GM12878 (cell line): ENCODE data around the gene SACM1L. TPM values are rescaled to one million over a fixed set of nuclear protein-coding genes. Genes with fewer than 3 reads are reported as not detected.

Source experiments
- ATAC-seq: fragments of 200-7000 bp; cut with Tn5 transposase; 3 replicates; pipeline ENCODE4 v1.9.1; 2020; ENCODE audit warnings: mild to moderate bottlenecking, moderate library complexity
- BruUV-seq: library from RNA; stranded (reverse); fragments of 400-500 nt; replicated peaks from 2 replicates; lab custom pipeline; 2021; lab: Mats Ljungman, UMichigan
- CTCF ChIA-PET: fragments of 300-600 bp; sonication (Branson Sonifier 250); formaldehyde crosslinking; extraction: SDS; loops from one replicate; lab custom pipeline; 2021; ENCODE audit warnings: inconsistent platforms; lab: Yijun Ruan, JAX
- POLR2A ChIA-PET: fragments of 350-600 bp; formaldehyde crosslinking; extraction: SDS; loops from one replicate; lab custom pipeline; 2021; ENCODE audit warnings: inconsistent platforms; lab: Charles Lee
- RAD21 ChIA-PET: fragments of 300-600 bp; sonication (Branson Sonifier 250); formaldehyde crosslinking; loops from one replicate; lab custom pipeline; 2023; ENCODE audit warnings: antibody characterized with exemption; ENCODE audit not compliant: unreplicated experiment; lab: Charles Lee
- SMC1A ChIA-PET: fragments of 300-600 bp; sonication (Branson Sonifier 250); formaldehyde crosslinking; loops from one replicate; lab custom pipeline; 2023; ENCODE audit not compliant: unreplicated experiment, uncharacterized antibody; lab: Charles Lee
- DNase-seq: peaks from one replicate; pipeline ENCODE4 v3.0.0-alpha.2; 2011; ENCODE audit warnings: low read depth, low spot score
- FAIRE-seq: peaks from 3 replicates; lab custom pipeline; 2011; peaks lifted over from hg19 to GRCh38; lab: Jason Lieb, UNC
- H2AFZ ChIP-seq: 2 replicates; pipeline ENCODE4 v1.6.0; 2011; ENCODE audit warnings: low read depth, low read length, control low read depth; ENCODE audit not compliant: control insufficient read depth
- H3K27ac ChIP-seq: 2 replicates; pipeline ENCODE4 v1.5.1; 2011; ENCODE audit warnings: control low read depth; ENCODE audit not compliant: control insufficient read depth, insufficient read depth
- H3K27me3 ChIP-seq, 2 experiments: replicated peaks in 1 of 2; 2 replicates each; pipeline versions ENCODE4 v1.6.0 to v1.6.1; 2011; ENCODE audit warnings: low read length in 1 of 2; ENCODE audit not compliant: control insufficient read depth in 2 of 2, insufficient read depth in 2 of 2
- H3K36me3 ChIP-seq, 2 experiments: 2 replicates each; pipeline ENCODE4 v1.5.1; 2011; ENCODE audit warnings: low read length in 1 of 2; ENCODE audit not compliant: control insufficient read depth in 2 of 2, insufficient read depth in 2 of 2
- H3K4me1 ChIP-seq: 2 replicates; pipeline ENCODE4 v1.6.1; 2011; ENCODE audit warnings: mild to moderate bottlenecking, low read length, moderate library complexity, mixed read lengths; ENCODE audit not compliant: control insufficient read depth, insufficient read depth
- H3K4me2 ChIP-seq: 2 replicates; pipeline ENCODE4 v1.6.0; 2011; ENCODE audit warnings: control low read depth; ENCODE audit not compliant: control insufficient read depth, insufficient read depth
- H3K4me3 ChIP-seq: fragments of 200-600 bp; sonication (generic); 2 replicates; pipeline ENCODE4 v1.5.1; 2016
- H3K79me2 ChIP-seq: 2 replicates; pipeline ENCODE4 v1.6.0; 2011; ENCODE audit warnings: low read length; ENCODE audit not compliant: control insufficient read depth, insufficient read depth
- H3K9ac ChIP-seq: 2 replicates; pipeline ENCODE4 v1.8.0; 2011; ENCODE audit warnings: low read length, control low read depth, mixed read lengths; ENCODE audit not compliant: control insufficient read depth, insufficient read depth
- H3K9me3 ChIP-seq: replicated peaks from 3 replicates; pipeline ENCODE4 v1.5.1; 2011; ENCODE audit warnings: mild to moderate bottlenecking, low read length; ENCODE audit not compliant: control insufficient read depth, insufficient read depth
- H4K20me1 ChIP-seq: 2 replicates; pipeline ENCODE4 v1.6.0; 2011; ENCODE audit not compliant: control insufficient read depth, insufficient read depth
- BCL11A ChIP-seq: IDR thresholded peaks from 2 replicates; pipeline ENCODE4 v1.6.1; 2011; ENCODE audit warnings: low read depth, low read length
- EZH2 ChIP-seq: IDR thresholded peaks from 2 replicates; pipeline ENCODE4 v1.6.1; 2012; ENCODE audit warnings: low read depth, mild to moderate bottlenecking, control low read depth, inconsistent platforms, low read length, borderline replicate concordance; ENCODE audit not compliant: control insufficient read depth
- POU2F2 ChIP-seq: IDR thresholded peaks from 3 replicates; pipeline ENCODE4 v1.6.1; 2011; ENCODE audit warnings: low read depth, mild to moderate bottlenecking, low read length, borderline replicate concordance
- TCF12 ChIP-seq: IDR thresholded peaks from 2 replicates; pipeline ENCODE4 v1.6.1; 2011; ENCODE audit warnings: low read depth, mild to moderate bottlenecking, low read length
- ZNF207 ChIP-seq: fragments of 450-650 bp; IDR thresholded peaks from 2 replicates; pipeline ENCODE4 v1.6.1; 2014; ENCODE audit warnings: antibody characterized with exemption, mild to moderate bottlenecking, borderline replicate concordance
- ZNF622 ChIP-seq: fragments of 450-650 bp; IDR thresholded peaks from 2 replicates; pipeline ENCODE4 v1.6.1; 2017; ENCODE audit warnings: mild to moderate bottlenecking, inconsistent platforms
- WGBS: methylation state at CpG from one replicate; pipeline ENCODE4 v1.1.6; 2016; ENCODE audit warnings: low lambda C conversion rate; ENCODE audit not compliant: insufficient replicate concordance, insufficient coverage; ENCODE audit errors: missing lambda C conversion rate; 5-methylcytosine and 5-hydroxymethylcytosine counted together
- in situ Hi-C: fragments of 300-500 bp; cut with MboI; formaldehyde crosslinking; loops from 9 replicates; pipeline ENCODE4 v1.14.3; 2018; ENCODE audit warnings: mixed read lengths
- intact Hi-C: fragments of 100-400 bp; cut with micrococcal nuclease; formaldehyde crosslinking; loops from one replicate; pipeline ENCODE4 v1.14.2; 2022; ENCODE audit not compliant: unreplicated experiment
- polyA plus RNA-seq, 11 experiments: library from polyadenylated mRNA; depleted of rRNA in 4 of 11; unstranded in 6 of 11; stranded (reverse) in 5 of 11; fragments of >200 nt; fragmentation: Nextera tagmentation in 4 of 11; fragmentation: Illumina TruSeq in 1 of 11; extraction: Ambion mirVana in 4 of 11; extraction: Trizol in 1 of 11; gene quantifications; 1 replicate in 1 of 11; 2 replicates in 10 of 11; pipeline versions ENCODE4 v1.2.1 to v1.2.3, GENCODE V29; 2011 to 2016; ENCODE audit warnings: inconsistent platforms in 2 of 11, missing spikeins in 2 of 11, low read depth in 1 of 11
- total RNA-seq, 4 experiments: library from RNA; depleted of rRNA in 3 of 4; stranded (reverse); fragments of >200 nt in 3 of 4; fragmentation: Illumina TruSeq in 1 of 4; extraction: Trizol in 1 of 4; gene quantifications; 2 replicates each; pipeline versions ENCODE4 v1.2.1 to v1.2.3, GENCODE V29; 2013 to 2021
- TF ChIP-seq, protein P1 (sequence below): fragments of 450-650 bp; formaldehyde crosslinking; IDR thresholded peaks from 2 replicates; pipeline ENCODE4 v1.4.0; 2020; ENCODE audit warnings: mild to moderate bottlenecking, moderate library complexity

Gene SACM1L
- total and polyA plus RNA-seq, 10 of the 15 experiments (the other 5 are each of a cell fraction or from before 2014, with no cell fraction given): 16.5 to 48.3 (median 28.9) TPM

DNA sequence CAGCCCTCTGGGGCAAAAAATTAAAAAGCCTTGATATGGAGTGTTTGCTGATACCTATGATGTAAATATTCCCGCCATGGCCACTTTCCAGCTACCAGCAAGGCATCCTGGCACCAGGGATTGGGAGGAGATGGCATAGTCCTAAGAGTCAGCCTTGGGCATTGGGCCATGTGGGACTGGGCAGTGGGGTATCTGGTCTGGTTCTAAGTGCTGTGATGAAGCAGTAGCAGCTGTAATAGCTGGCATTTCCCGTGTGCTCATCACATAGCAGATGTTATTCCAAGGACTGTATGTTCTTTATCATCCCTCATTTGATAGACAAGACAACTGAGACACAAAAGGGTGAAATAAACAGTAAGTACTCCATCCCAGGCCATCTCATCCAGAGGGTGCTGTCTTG, 6.9 kb upstream of the SACM1L start:
- Histone ChIP-seq H3K9ac (no peak overlapping the region), H4K20me1 (no peaks in the 10 kb centered on the region), H2AFZ (no peak overlapping the region), H3K27ac (no peak overlapping the region), H3K4me2 (no peak overlapping the region), H3K4me3 (no peak overlapping the region), H3K79me2 (no peaks in the 10 kb centered on the region), H3K36me3 (peaks cover 8 to 23% of the 10 kb centered on the region in 2 experiments), H3K27me3 (no peaks in the 10 kb centered on the region), H3K9me3 (no peaks in the 10 kb centered on the region), H3K4me1 (no peaks in the 10 kb centered on the region)
- 75% methylated on average over 2 of the region's 2 CpGs for WGBS
- ChIA-PET RAD21 (no interaction called here), POLR2A (no interaction called here), CTCF (interaction anchor here (1.0 kb wide), 1 partner anchor 22 kb away, joined by 4 read pairs; no protein-coding TSS in a partner anchor), SMC1A (interaction anchor here (1.0 kb wide), 1 partner anchor 137 kb away, joined by 3 read pairs; no protein-coding TSS in a partner anchor)
- FAIRE-seq (no peak), DNase-seq (no peak), ATAC-seq (no peak)
- BruUV-seq: no TSS peak
- TF ChIP-seq POU2F2 (no peak), EZH2 (no peak), ZNF622 (no peak), TCF12 (no peak), ZNF207 (no peak), BCL11A (no peak)
- TF ChIP-seq, protein P1, sequence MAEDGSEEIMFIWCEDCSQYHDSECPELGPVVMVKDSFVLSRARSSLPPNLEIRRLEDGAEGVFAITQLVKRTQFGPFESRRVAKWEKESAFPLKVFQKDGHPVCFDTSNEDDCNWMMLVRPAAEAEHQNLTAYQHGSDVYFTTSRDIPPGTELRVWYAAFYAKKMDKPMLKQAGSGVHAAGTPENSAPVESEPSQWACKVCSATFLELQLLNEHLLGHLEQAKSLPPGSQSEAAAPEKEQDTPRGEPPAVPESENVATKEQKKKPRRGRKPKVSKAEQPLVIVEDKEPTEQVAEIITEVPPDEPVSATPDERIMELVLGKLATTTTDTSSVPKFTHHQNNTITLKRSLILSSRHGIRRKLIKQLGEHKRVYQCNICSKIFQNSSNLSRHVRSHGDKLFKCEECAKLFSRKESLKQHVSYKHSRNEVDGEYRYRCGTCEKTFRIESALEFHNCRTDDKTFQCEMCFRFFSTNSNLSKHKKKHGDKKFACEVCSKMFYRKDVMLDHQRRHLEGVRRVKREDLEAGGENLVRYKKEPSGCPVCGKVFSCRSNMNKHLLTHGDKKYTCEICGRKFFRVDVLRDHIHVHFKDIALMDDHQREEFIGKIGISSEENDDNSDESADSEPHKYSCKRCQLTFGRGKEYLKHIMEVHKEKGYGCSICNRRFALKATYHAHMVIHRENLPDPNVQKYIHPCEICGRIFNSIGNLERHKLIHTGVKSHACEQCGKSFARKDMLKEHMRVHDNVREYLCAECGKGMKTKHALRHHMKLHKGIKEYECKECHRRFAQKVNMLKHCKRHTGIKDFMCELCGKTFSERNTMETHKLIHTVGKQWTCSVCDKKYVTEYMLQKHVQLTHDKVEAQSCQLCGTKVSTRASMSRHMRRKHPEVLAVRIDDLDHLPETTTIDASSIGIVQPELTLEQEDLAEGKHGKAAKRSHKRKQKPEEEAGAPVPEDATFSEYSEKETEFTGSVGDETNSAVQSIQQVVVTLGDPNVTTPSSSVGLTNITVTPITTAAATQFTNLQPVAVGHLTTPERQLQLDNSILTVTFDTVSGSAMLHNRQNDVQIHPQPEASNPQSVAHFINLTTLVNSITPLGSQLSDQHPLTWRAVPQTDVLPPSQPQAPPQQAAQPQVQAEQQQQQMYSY (CRISPR knock-in tag): no peak
- intact Hi-C loops: no loop called here
- in situ Hi-C loops: no loop called here
